Transverse colon (tissue), 4 donors: Measurements from ENCODE around the gene PER2.

Experiments
- POLR2A ChIP-seq: fragments of 450-650 bp; IDR thresholded peaks from one replicate; pipeline ENCODE4 v1.6.1; 2016; ENCODE audit warnings: antibody characterized with exemption, mild to moderate bottlenecking, moderate library complexity
- POLR2AphosphoS5 ChIP-seq, 3 donors: sonication (generic); formaldehyde crosslinking; IDR thresholded peaks; one replicate each; pipeline ENCODE4 v1.6.1; 2016; ENCODE audit warnings: antibody characterized with exemption in 3 of 3
- TF ChIP-seq, protein P1 (sequence below), 5 experiments: fragments of 200-600 bp in 3 of 5; fragments of 450-650 bp in 2 of 5; sonication (generic) in 3 of 5; IDR thresholded peaks; 1 replicate in 2 of 5; 2 replicates in 3 of 5; pipeline ENCODE4 v1.5.1; 2016 to 2017; ENCODE audit warnings: antibody characterized with exemption in 5 of 5, inconsistent platforms in 3 of 5, mild to moderate bottlenecking in 2 of 5, moderate library complexity in 1 of 5

DNA sequence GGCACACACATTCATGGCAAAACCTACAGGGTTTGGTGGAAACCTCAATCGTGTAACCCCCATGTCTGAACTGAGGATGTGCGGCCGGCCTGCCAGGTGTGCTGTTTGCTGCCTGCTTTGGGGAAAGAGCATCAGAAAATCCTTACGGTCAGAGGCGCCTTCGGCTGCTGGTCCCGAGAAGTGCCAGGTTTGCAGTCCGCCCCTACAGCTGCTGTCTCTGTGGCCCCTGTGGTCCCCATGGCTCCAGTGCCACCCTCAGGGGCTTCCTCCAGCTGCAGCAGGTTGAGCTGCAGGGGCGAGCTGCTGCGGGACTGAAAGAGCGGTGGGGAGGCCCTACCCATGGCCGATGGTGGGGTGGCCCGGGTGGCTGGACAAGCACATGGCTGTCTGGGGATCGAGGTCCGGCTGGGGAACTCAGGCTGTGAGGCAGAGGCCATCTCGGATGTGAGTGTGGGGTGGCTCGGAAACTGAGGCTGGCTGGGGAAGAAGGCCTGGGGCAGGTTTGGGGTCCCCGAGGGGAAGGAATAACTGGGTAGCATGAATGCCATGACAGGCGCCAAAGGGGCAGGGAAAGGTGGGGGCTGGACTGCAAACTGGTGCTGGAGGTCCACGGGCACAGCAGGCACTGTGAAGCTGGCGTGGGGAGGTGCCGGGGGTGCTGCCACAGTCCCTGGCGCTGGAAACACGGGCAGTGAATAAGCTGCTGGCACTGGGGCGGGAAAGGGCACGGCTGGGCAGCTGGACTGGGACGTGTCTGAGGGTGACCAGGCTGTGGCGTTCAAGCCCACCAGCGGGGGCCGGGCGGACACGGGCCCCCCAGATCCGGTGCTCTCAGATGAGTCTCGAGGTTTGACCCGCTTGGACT is 35.4 kb downstream of the PER2 start:
- TF ChIP-seq, protein P1, sequence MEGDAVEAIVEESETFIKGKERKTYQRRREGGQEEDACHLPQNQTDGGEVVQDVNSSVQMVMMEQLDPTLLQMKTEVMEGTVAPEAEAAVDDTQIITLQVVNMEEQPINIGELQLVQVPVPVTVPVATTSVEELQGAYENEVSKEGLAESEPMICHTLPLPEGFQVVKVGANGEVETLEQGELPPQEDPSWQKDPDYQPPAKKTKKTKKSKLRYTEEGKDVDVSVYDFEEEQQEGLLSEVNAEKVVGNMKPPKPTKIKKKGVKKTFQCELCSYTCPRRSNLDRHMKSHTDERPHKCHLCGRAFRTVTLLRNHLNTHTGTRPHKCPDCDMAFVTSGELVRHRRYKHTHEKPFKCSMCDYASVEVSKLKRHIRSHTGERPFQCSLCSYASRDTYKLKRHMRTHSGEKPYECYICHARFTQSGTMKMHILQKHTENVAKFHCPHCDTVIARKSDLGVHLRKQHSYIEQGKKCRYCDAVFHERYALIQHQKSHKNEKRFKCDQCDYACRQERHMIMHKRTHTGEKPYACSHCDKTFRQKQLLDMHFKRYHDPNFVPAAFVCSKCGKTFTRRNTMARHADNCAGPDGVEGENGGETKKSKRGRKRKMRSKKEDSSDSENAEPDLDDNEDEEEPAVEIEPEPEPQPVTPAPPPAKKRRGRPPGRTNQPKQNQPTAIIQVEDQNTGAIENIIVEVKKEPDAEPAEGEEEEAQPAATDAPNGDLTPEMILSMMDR (IDR thresholded peaks at IDR 0.05) = no peak
- no peak for TF ChIP-seq POLR2AphosphoS5 (IDR thresholded peaks at IDR 0.05)
- TF ChIP-seq POLR2A = no peak
